DMS 273 (cell line): ENCODE data around the gene EPC2.

Experiments
- DNase-seq: peaks from one replicate; lab custom pipeline; 2025; ENCODE audit not compliant: unreplicated experiment; lab: John Stamatoyannopoulos, UW

EPC2 gene

GRCh38 chr2:148802448-148803220, 158.1 kb downstream of the EPC2 start:
- DNase-seq = no peak

GRCh38 chr2:148810081-148810480, 165.5 kb downstream of the EPC2 start:
- DNase-seq = no peak

- peak; percentile 36 for DNase-seq
Measured at GRCh38 chr2:148812306-148812705, 167.8 kb downstream of the EPC2 start.

GRCh38 chr2:148813603-148814065, 169.1 kb downstream of the EPC2 start:
- no peak for DNase-seq

- peak; percentile 17 for DNase-seq
Measured at GRCh38 chr2:148814143-148814859, 169.8 kb downstream of the EPC2 start.

- no peak for DNase-seq
Measured at GRCh38 chr2:148814860-148815419, 170.4 kb downstream of the EPC2 start.

- DNase-seq = no peak
Measured at GRCh38 chr2:148816176-148816575, 171.6 kb downstream of the EPC2 start.

GRCh38 chr2:148817210-148817708, 172.7 kb downstream of the EPC2 start:
- DNase-seq = peak; percentile 35

- DNase-seq = no peak
Measured at GRCh38 chr2:148819019-148819585, 174.6 kb downstream of the EPC2 start.

- DNase-seq = no peak
Measured at GRCh38 chr2:148824190-148824589, 179.6 kb downstream of the EPC2 start.

GRCh38 chr2:148826791-148827190, 182.2 kb downstream of the EPC2 start:
- DNase-seq = no peak

- DNase-seq = no peak
Measured at GRCh38 chr2:148828941-148829340, 184.4 kb downstream of the EPC2 start.

GRCh38 chr2:148829618-148830017, 185.1 kb downstream of the EPC2 start:
- DNase-seq = no peak

- DNase-seq = no peak
Measured at GRCh38 chr2:148832637-148833036, 188.1 kb downstream of the EPC2 start.
